GM23248 (cell line): ENCODE measurements around the gene NPTX1. TPM values are rescaled to one million over a fixed set of nuclear protein-coding genes. Genes with fewer than 3 reads are reported as not detected.

Experiments used
- DNase-seq: peaks from one replicate; pipeline ENCODE4 v3.0.0-alpha.2; 2015
- H2AFZ ChIP-seq: fragments of 200-600 bp; sonication (generic); 2 replicates; pipeline ENCODE4 v1.6.1; 2016; ENCODE audit warnings: antibody characterized with exemption
- H3F3A ChIP-seq: fragments of 200-600 bp; sonication (generic); 2 replicates; pipeline ENCODE4 v1.6.1; 2016; ENCODE audit warnings: mild to moderate bottlenecking, antibody characterized with exemption, mixed run types; ENCODE audit not compliant: insufficient read depth
- H3K27ac ChIP-seq: fragments of 200-600 bp; sonication (generic); 2 replicates; pipeline ENCODE4 v1.5.1; 2016; ENCODE audit warnings: mild to moderate bottlenecking
- H3K27me3 ChIP-seq: fragments of 200-600 bp; sonication (generic); replicated peaks from 2 replicates; pipeline ENCODE4 v1.6.1; 2016; ENCODE audit warnings: mild to moderate bottlenecking; ENCODE audit not compliant: insufficient read depth
- H3K36me3 ChIP-seq: fragments of 200-600 bp; sonication (generic); 2 replicates; pipeline ENCODE4 v1.6.1; 2016; ENCODE audit warnings: low read depth, mild to moderate bottlenecking
- H3K4me1 ChIP-seq: fragments of 200-600 bp; sonication (generic); 2 replicates; pipeline ENCODE4 v1.6.1; 2016; ENCODE audit warnings: mild to moderate bottlenecking; ENCODE audit not compliant: insufficient read depth
- H3K4me2 ChIP-seq: fragments of 200-600 bp; sonication (generic); one replicate; pipeline ENCODE4 v1.6.1; 2016; ENCODE audit warnings: mild to moderate bottlenecking; ENCODE audit not compliant: unreplicated experiment
- H3K4me3 ChIP-seq: fragments of 200-600 bp; sonication (generic); 2 replicates; pipeline ENCODE4 v1.5.1; 2016; ENCODE audit warnings: mild to moderate bottlenecking
- H3K79me2 ChIP-seq: fragments of 200-600 bp; sonication (generic); 2 replicates; pipeline ENCODE4 v1.6.1; 2016; ENCODE audit warnings: mild to moderate bottlenecking; ENCODE audit not compliant: insufficient read depth
- H3K9ac ChIP-seq: fragments of 200-600 bp; sonication (generic); 2 replicates; pipeline ENCODE4 v1.6.1; 2016; ENCODE audit warnings: mild to moderate bottlenecking
- H3K9me2 ChIP-seq: fragments of 200-600 bp; sonication (generic); 2 replicates; pipeline ENCODE4 v1.6.1; 2016; ENCODE audit warnings: mixed run types, mild to moderate bottlenecking, moderate library complexity; ENCODE audit not compliant: insufficient read depth
- H3K9me3 ChIP-seq: fragments of 200-600 bp; sonication (generic); one replicate; pipeline ENCODE4 v1.6.1; 2017; ENCODE audit warnings: low read depth
- H4K20me1 ChIP-seq: fragments of 200-600 bp; sonication (generic); 2 replicates; pipeline ENCODE4 v1.6.0; 2016; ENCODE audit not compliant: insufficient read depth
- EZH2 ChIP-seq: fragments of 200-600 bp; sonication (generic); IDR thresholded peaks from 2 replicates; pipeline ENCODE4 v1.6.1; 2018; ENCODE audit warnings: antibody characterized with exemption, mild to moderate bottlenecking; ENCODE audit not compliant: insufficient read depth, poor library complexity, severe bottlenecking
- EZH2phosphoT487 ChIP-seq: fragments of 200-600 bp; sonication (generic); IDR thresholded peaks from 2 replicates; pipeline ENCODE4 v1.6.1; 2018; ENCODE audit warnings: antibody characterized with exemption, moderate library complexity, mild to moderate bottlenecking, low read depth; ENCODE audit not compliant: insufficient read depth
- WGBS, 2 experiments: methylation state at CpG; one replicate each; pipeline ENCODE4 v1.1.6; 2015 to 2017; ENCODE audit warnings: low lambda C conversion rate in 2 of 2, low coverage in 1 of 2; ENCODE audit errors: missing lambda C conversion rate in 2 of 2; 5-methylcytosine and 5-hydroxymethylcytosine counted together
- in situ Hi-C: fragments of 300-500 bp; cut with MboI; formaldehyde crosslinking; loops from 2 replicates; pipeline ENCODE4 v1.15.0; 2020
- polyA plus RNA-seq: library from polyadenylated mRNA; unstranded; fragments of >200 nt; fragmentation: Nextera tagmentation; extraction: Ambion mirVana; gene quantifications from 2 replicates; pipeline ENCODE4 v1.2.1, GENCODE V29; 2016
- total RNA-seq: library from RNA; depleted of rRNA; stranded (reverse); fragments of >200 nt; shearing (Covaris generic); gene quantifications from 2 replicates; pipeline ENCODE4 v1.2.3, GENCODE V29; 2014

The NPTX1 gene
- total and polyA plus RNA-seq, 2 experiments from 2014 or later: 0.43 to 1.1 TPM

DNA sequence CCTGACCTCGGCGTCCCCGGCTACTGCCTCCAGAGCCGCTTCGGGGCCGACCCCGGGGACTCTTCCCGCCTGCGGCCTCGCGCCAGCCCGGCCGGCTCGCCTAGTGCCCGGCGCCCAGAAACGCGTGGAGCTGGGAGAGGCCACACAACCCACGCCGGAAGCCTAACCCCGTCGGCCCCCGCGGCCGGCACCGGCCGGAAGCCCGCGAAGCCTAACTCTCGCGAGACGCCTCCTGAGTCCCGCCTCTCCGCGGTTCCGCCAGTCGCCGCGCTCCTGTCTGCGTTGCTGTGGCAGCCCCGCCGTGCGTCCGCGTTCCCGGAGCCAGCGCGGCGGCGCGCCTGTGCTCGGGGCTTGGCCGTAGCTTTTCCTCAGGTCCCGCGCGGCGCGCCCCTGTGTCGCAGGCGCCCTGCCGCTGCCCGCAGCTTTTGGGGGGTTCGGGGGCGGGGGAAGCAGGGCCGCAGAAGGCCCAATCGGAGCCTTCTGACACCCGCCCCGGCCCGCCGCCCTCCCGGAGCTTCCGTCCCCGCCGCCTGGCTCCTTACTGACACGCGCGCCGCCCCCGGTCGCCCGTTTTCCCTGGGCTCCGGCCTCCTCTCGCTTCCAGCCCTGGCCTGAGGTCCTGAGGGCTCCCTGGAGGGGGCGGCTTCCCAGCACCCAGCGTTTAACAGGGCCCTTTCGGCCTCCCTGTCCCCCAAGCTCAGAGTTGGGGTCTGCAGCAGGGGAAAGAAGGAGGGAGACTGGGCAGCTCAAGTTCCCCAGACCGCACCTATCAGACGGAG is 21.7 kb downstream of the NPTX1 start:
- H3F3A ChIP-seq: peaks cover 16% of the 10 kb centered on the region
- no peaks in the 10 kb centered on the region for H3K79me2 ChIP-seq
- H3K4me2 ChIP-seq: peak overlapping the region; percentile 87
- peak overlapping the region; percentile 92 for H3K4me3 ChIP-seq
- peak overlapping the region; percentile 95 for H3K27ac ChIP-seq
- H3K9me3 ChIP-seq: no peaks in the 10 kb centered on the region
- WGBS, 2 experiments: 0 to 1% methylated on average over 38 to 57 of the region's 88 CpGs
- peaks cover 22% of the 10 kb centered on the region for H3K4me1 ChIP-seq
- H3K36me3 ChIP-seq: no peaks in the 10 kb centered on the region
- no peaks in the 10 kb centered on the region for H3K9me2 ChIP-seq
- H3K9ac ChIP-seq: peak overlapping the region; percentile 96
- in situ Hi-C loops: no loop called here
- peak overlapping the region; percentile 88 for H2AFZ ChIP-seq
- peak; percentile 100 for DNase-seq
- H4K20me1 ChIP-seq: no peaks in the 10 kb centered on the region
- no peaks in the 10 kb centered on the region for H3K27me3 ChIP-seq
- no peak for TF ChIP-seq EZH2phosphoT487

GRCh38 chr17:80453998-80454556 is 22.3 kb downstream of the NPTX1 start:
- Histone ChIP-seq H3K79me2 (no peaks in the 10 kb centered on the region), H3K4me3 (peak overlapping the region; percentile 92), H3K4me1 (peaks cover 22% of the 10 kb centered on the region), H3K9me2 (no peaks in the 10 kb centered on the region), H3K9me3 (no peaks in the 10 kb centered on the region), H3K36me3 (no peaks in the 10 kb centered on the region), H3F3A (peaks cover 16% of the 10 kb centered on the region), H2AFZ (peak overlapping the region; percentile 88), H4K20me1 (no peaks in the 10 kb centered on the region), H3K9ac (peak overlapping the region; percentile 96), H3K27me3 (no peaks in the 10 kb centered on the region), H3K4me2 (peak overlapping the region; percentile 82), H3K27ac (peak overlapping the region; percentile 95)
- WGBS, 2 experiments: 34 to 49% methylated on average over 22 to 36 of the region's 36 CpGs
- DNase-seq: no peak
- in situ Hi-C loops: no loop called here
- TF ChIP-seq EZH2 (no peak), EZH2phosphoT487 (no peak)

- WGBS, 2 experiments: 68% methylated on average over 19 of the region's 19 CpGs
- no peaks in the 10 kb centered on the region for H3K9me3 ChIP-seq
- peak; percentile 59 for DNase-seq
- peak overlapping the region; percentile 82 for H3K4me2 ChIP-seq
- peaks cover 16% of the 10 kb centered on the region for H3F3A ChIP-seq
- H4K20me1 ChIP-seq: no peaks in the 10 kb centered on the region
- H3K27me3 ChIP-seq: no peaks in the 10 kb centered on the region
- no peaks in the 10 kb centered on the region for H3K9me2 ChIP-seq
- H3K27ac ChIP-seq: no peak overlapping the region
- in situ Hi-C loops: no loop called here
- no peaks in the 10 kb centered on the region for H3K79me2 ChIP-seq
- H2AFZ ChIP-seq: no peak overlapping the region
- H3K4me3 ChIP-seq: peak overlapping the region; percentile 92
- H3K9ac ChIP-seq: peak overlapping the region; percentile 96; the same call in 1 of the 2 replicates
- H3K4me1 ChIP-seq: peaks cover 22% of the 10 kb centered on the region
- H3K36me3 ChIP-seq: no peaks in the 10 kb centered on the region
- TF ChIP-seq EZH2phosphoT487: no peak
- no peak for TF ChIP-seq EZH2
These were observed 23.0 kb downstream of the NPTX1 start for GRCh38 chr17:80453126-80453997.

- peak; percentile 21 for DNase-seq
- no peak for TF ChIP-seq EZH2phosphoT487
- no peak for TF ChIP-seq EZH2
- in situ Hi-C loops: no loop called here
- no peaks in the 10 kb centered on the region for H3K27me3 ChIP-seq
- no peaks in the 10 kb centered on the region for H3K9me2 ChIP-seq
- H3K27ac ChIP-seq: no peak overlapping the region
- H3K9me3 ChIP-seq: no peaks in the 10 kb centered on the region
- H3K36me3 ChIP-seq: no peaks in the 10 kb centered on the region
- H3K9ac ChIP-seq: no peak overlapping the region
- 34 to 40% methylated on average over 14 of the region's 14 CpGs for WGBS, 2 experiments
- H3K4me2 ChIP-seq: no peak overlapping the region
- H4K20me1 ChIP-seq: no peaks in the 10 kb centered on the region
- peaks cover 16% of the 10 kb centered on the region for H3F3A ChIP-seq
- no peak overlapping the region for H2AFZ ChIP-seq
- H3K4me3 ChIP-seq: no peak overlapping the region
- peaks cover 22% of the 10 kb centered on the region for H3K4me1 ChIP-seq
- no peaks in the 10 kb centered on the region for H3K79me2 ChIP-seq
These were observed 24.1 kb downstream of the NPTX1 start for GRCh38 chr17:80452173-80452915.
